CD14-positive monocyte (primary cell): ENCODE results near the gene CTNNA3. TPM values are rescaled to one million over a fixed set of nuclear protein-coding genes. Genes with fewer than 3 reads are reported as not detected.
"Not testable (repeated sequence)": the region's sequence is repeated elsewhere in the genome, so short reads cannot be mapped to it uniquely, and the experiment has no call there.

Experiments
- DNase-seq, 3 donors: peaks; one replicate each; pipeline ENCODE4 v3.0.0-alpha.2; 2011 to 2022
- H2AFZ ChIP-seq: 2 replicates; pipeline ENCODE4 v1.6.0; 2012; ENCODE audit warnings: mild to moderate bottlenecking, low read depth, low read length, inconsistent platforms; ENCODE audit not compliant: insufficient read depth, poor library complexity, severe bottlenecking
- H3K27ac ChIP-seq, 2 donors: 1 replicate in 1 of 2; 2 replicates in 1 of 2; pipeline ENCODE4 v1.5.1; 2012 to 2013; ENCODE audit warnings: low read length in 2 of 2, control low read depth in 1 of 2, inconsistent platforms in 1 of 2, low read depth in 1 of 2, mild to moderate bottlenecking in 1 of 2
- H3K27me3 ChIP-seq, 2 donors: one replicate each; pipeline versions ENCODE4 v1.6.0 to v1.6.1; 2011 to 2013; ENCODE audit warnings: low read length in 2 of 2; ENCODE audit not compliant: control insufficient read depth in 2 of 2, insufficient read depth in 2 of 2
- H3K36me3 ChIP-seq, 2 donors: replicated peaks in 1 of 2; 1 replicate in 1 of 2; 2 replicates in 1 of 2; pipeline versions ENCODE4 v1.5.1 to v1.6.1; 2012 to 2013; ENCODE audit warnings: low read length in 2 of 2, control low read depth in 1 of 2, inconsistent platforms in 1 of 2, mild to moderate bottlenecking in 1 of 2; ENCODE audit not compliant: insufficient read depth in 2 of 2, control insufficient read depth in 1 of 2
- H3K4me1 ChIP-seq, 2 donors: 1 replicate in 1 of 2; 2 replicates in 1 of 2; pipeline versions ENCODE4 v1.5.1 to v1.6.1; 2012 to 2013; ENCODE audit warnings: low read length in 2 of 2, control low read depth in 1 of 2, inconsistent platforms in 1 of 2, mild to moderate bottlenecking in 1 of 2, moderate library complexity in 1 of 2; ENCODE audit not compliant: insufficient read depth in 2 of 2, control insufficient read depth in 1 of 2
- H3K4me2 ChIP-seq: replicated peaks from 2 replicates; pipeline ENCODE3; 2012; ENCODE audit warnings: low read length, moderate library complexity, mild to moderate bottlenecking; ENCODE audit not compliant: poor library complexity, severe bottlenecking; ENCODE audit errors: extremely low read depth
- H3K4me3 ChIP-seq, 3 experiments: fragments of 200-600 bp in 1 of 3; sonication (generic) in 1 of 3; replicated peaks in 1 of 3; 1 replicate in 2 of 3; 2 replicates in 1 of 3; pipeline ENCODE4 v1.5.1; 2011 to 2013; ENCODE audit warnings: low read length in 3 of 3, mild to moderate bottlenecking in 3 of 3, control low read depth in 2 of 3, low read depth in 2 of 3, inconsistent platforms in 1 of 3, moderate library complexity in 1 of 3
- H3K79me2 ChIP-seq: 2 replicates; pipeline ENCODE4 v1.6.0; 2012; ENCODE audit warnings: mild to moderate bottlenecking, control low read depth, inconsistent platforms, low read length, moderate library complexity; ENCODE audit not compliant: insufficient read depth
- H3K9ac ChIP-seq: 2 replicates; pipeline ENCODE4 v1.6.0; 2017; ENCODE audit warnings: low read length, mild to moderate bottlenecking; ENCODE audit not compliant: insufficient read depth, poor library complexity, severe bottlenecking
- H3K9me3 ChIP-seq, 2 donors: replicated peaks in 1 of 2; 1 replicate in 1 of 2; 2 replicates in 1 of 2; pipeline versions ENCODE4 v1.5.1 to v1.6.1; 2012 to 2013; ENCODE audit warnings: low read length in 2 of 2, control low read depth in 1 of 2; ENCODE audit not compliant: control insufficient read depth in 1 of 2, insufficient read depth in 1 of 2
- H4K20me1 ChIP-seq: 2 replicates; pipeline ENCODE4 v1.6.0; 2012; ENCODE audit warnings: mild to moderate bottlenecking, low read length, control low read depth, moderate library complexity; ENCODE audit not compliant: insufficient read depth
- H3K27ac Mint-ChIP-seq, 7 donors: one replicate each; pipeline ENCODE4 v1.8.0; 2020; ENCODE audit warnings: mild to moderate bottlenecking in 7 of 7, mixed read lengths in 7 of 7, moderate library complexity in 6 of 7, inconsistent platforms in 2 of 7
- H3K27me3 Mint-ChIP-seq, 3 donors: one replicate each; pipeline ENCODE4 v1.8.0; 2021 to 2022; ENCODE audit warnings: low read depth in 3 of 3, mild to moderate bottlenecking in 3 of 3, mixed read lengths in 3 of 3, moderate library complexity in 3 of 3, inconsistent platforms in 1 of 3
- H3K36me3 Mint-ChIP-seq, 2 donors: one replicate each; pipeline ENCODE4 v1.8.0; 2020; ENCODE audit warnings: mixed read lengths in 2 of 2, inconsistent platforms in 1 of 2, mild to moderate bottlenecking in 1 of 2
- H3K4me1 Mint-ChIP-seq: one replicate; pipeline ENCODE4 v1.8.0; 2020; ENCODE audit warnings: mild to moderate bottlenecking, mixed read lengths
- H3K4me3 Mint-ChIP-seq, 2 donors: one replicate each; pipeline ENCODE4 v1.8.0; 2020; ENCODE audit warnings: mild to moderate bottlenecking in 2 of 2, mixed read lengths in 2 of 2, moderate library complexity in 1 of 2
- H3K9me3 Mint-ChIP-seq, 7 donors: one replicate each; pipeline ENCODE4 v1.8.0; 2020 to 2022; ENCODE audit warnings: mixed read lengths in 7 of 7, mild to moderate bottlenecking in 6 of 7, moderate library complexity in 6 of 7, inconsistent platforms in 2 of 7
- CTCF ChIP-seq: fragments of 200-600 bp; IDR thresholded peaks from one replicate; pipeline ENCODE4 v1.8.0; 2022; ENCODE audit warnings: antibody characterized with exemption, mild to moderate bottlenecking
- WGBS: methylation state at CpG from one replicate; pipeline ENCODE4 v1.1.5; 2013; ENCODE audit warnings: missing lambda C conversion rate; ENCODE audit not compliant: insufficient coverage; 5-methylcytosine and 5-hydroxymethylcytosine counted together
- intact Hi-C, 2 donors: fragments of 100-400 bp; cut with micrococcal nuclease; formaldehyde crosslinking; loops; one replicate each; pipeline versions ENCODE4 v1.15.0 to v1.15.1; 2023
- polyA plus RNA-seq, 3 donors: library from polyadenylated mRNA; depleted of rRNA in 1 of 3; unstranded in 2 of 3; stranded (reverse) in 1 of 3; fragments of 300-500 nt in 2 of 3; fragments of >200 nt in 1 of 3; fragmentation: Illumina TruSeq in 2 of 3; gene quantifications; 1 replicate in 2 of 3; 2 replicates in 1 of 3; pipeline ENCODE4 v1.2.3, GENCODE V29; 2012 to 2021

The CTNNA3 gene
- polyA plus RNA-seq, 3 donors: not detected

DNA sequence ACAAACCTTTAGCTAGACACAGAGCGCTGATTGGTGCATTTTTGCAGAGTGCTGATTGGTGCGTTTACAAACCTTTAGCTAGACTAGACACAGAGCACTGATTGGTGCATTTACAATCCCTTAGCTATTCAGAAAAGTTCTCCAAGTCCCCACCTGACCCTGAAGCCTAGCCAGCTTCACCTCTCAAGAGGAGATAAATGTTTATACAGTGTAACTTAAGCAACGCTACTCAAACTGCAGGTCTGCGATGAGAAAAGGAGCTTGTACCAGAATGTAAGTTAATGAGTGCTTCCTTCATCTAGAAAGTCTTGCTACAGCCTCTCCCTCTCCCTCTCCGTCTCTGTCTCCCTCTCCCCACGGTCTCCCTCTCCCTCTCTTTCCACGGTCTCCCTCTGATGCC is 5.5 kb downstream of the CTNNA3 start:
- H3K9me3 Mint-ChIP-seq: peaks cover 7 to 23% (median 13%) of the 10 kb centered on the region in 7 donors

GRCh38 chr10:67684140-67684539 is 11.9 kb downstream of the CTNNA3 start:
- H3K36me3 Mint-ChIP-seq, H3K36me3 ChIP-seq, H3K4me2 ChIP-seq, H3K27me3 ChIP-seq, H3K4me1 ChIP-seq, H3K27ac Mint-ChIP-seq, H2AFZ ChIP-seq, H3K4me3 Mint-ChIP-seq, H3K9ac ChIP-seq, H3K79me2 ChIP-seq, H3K27ac ChIP-seq, DNase-seq, H3K4me1 Mint-ChIP-seq, H3K4me3 ChIP-seq, H4K20me1 ChIP-seq, intact Hi-C loops, H3K27me3 Mint-ChIP-seq: not testable (repeated sequence)
- H3K9me3 Mint-ChIP-seq: peaks cover 9 to 39% (median 25%) of the 10 kb centered on the region in 7 donors
- 89% methylated on average over 4 of the region's 8 CpGs for WGBS
- H3K9me3 ChIP-seq: peaks cover 16 to 23% of the 10 kb centered on the region in 2 donors

More for the DNA sequence above, 5.5 kb downstream of the CTNNA3 start:
- H3K4me1 ChIP-seq, H3K36me3 Mint-ChIP-seq, H2AFZ ChIP-seq, H3K79me2 ChIP-seq, H3K4me1 Mint-ChIP-seq, H3K4me3 ChIP-seq, H3K4me2 ChIP-seq, intact Hi-C loops, H3K4me3 Mint-ChIP-seq, H3K9ac ChIP-seq, DNase-seq, H3K27ac ChIP-seq, H4K20me1 ChIP-seq, H3K9me3 ChIP-seq, H3K27me3 Mint-ChIP-seq, H3K27me3 ChIP-seq, H3K36me3 ChIP-seq: not testable (repeated sequence)
- 100% methylated on average over 2 of the region's 7 CpGs for WGBS
- H3K27ac Mint-ChIP-seq: peak overlapping the region in 1 of 7 donors; percentile 49

GRCh38 chr10:67678335-67678974 is 17.5 kb downstream of the CTNNA3 start:
- H3K79me2 ChIP-seq: no peaks in the 10 kb centered on the region
- TF ChIP-seq CTCF: no peak
- no CpG with 5 or more reads among the region's 1 CpG for WGBS

More at GRCh38 chr10:67678335-67678974, 17.5 kb downstream of the CTNNA3 start:
- H3K4me3 Mint-ChIP-seq: no peak overlapping the region
- Histone ChIP-seq H3K4me1 (no peaks in the 10 kb centered on the region), H4K20me1 (no peaks in the 10 kb centered on the region), H3K27ac (no peak overlapping the region), H3K4me3 (no peak overlapping the region), H2AFZ (no peak overlapping the region), H3K9ac (no peak overlapping the region), H3K9me3 (peaks cover 1 to 8% of the 10 kb centered on the region in 2 donors), H3K27me3 (no peaks in the 10 kb centered on the region), H3K4me2 (no peak overlapping the region), H3K36me3 (no peaks in the 10 kb centered on the region)
- H3K4me1 Mint-ChIP-seq: no peaks in the 10 kb centered on the region
- no peaks in the 10 kb centered on the region for H3K36me3 Mint-ChIP-seq
- intact Hi-C loops: no loop called here
- no peak for DNase-seq
- H3K27ac Mint-ChIP-seq: no peak overlapping the region
- H3K27me3 Mint-ChIP-seq: peaks cover 2 to 4% (median 4%) of the 10 kb centered on the region in 3 donors
- peaks cover 0 to 9% (median 0%) of the 10 kb centered on the region in 7 donors for H3K9me3 Mint-ChIP-seq
